Endothelial cell (in vitro differentiated cells): Measurements from ENCODE around the gene CDC123. TPM values are rescaled to one million over a fixed set of nuclear protein-coding genes. Genes with fewer than 3 reads are reported as not detected.

Experiments
- DNase-seq: peaks from one replicate; pipeline ENCODE4 v3.0.0; 2021; ENCODE audit warnings: low spot score
- H3K27ac Mint-ChIP-seq: one replicate; pipeline ENCODE4 v1.8.0; 2021; ENCODE audit warnings: mixed read lengths, inconsistent platforms; ENCODE audit not compliant: unreplicated experiment
- H3K27me3 Mint-ChIP-seq: one replicate; pipeline ENCODE4 v1.8.0; 2021; ENCODE audit warnings: mild to moderate bottlenecking, moderate library complexity, mixed read lengths, inconsistent platforms; ENCODE audit not compliant: unreplicated experiment
- H3K36me3 Mint-ChIP-seq: one replicate; pipeline ENCODE4 v1.8.0; 2021; ENCODE audit warnings: mild to moderate bottlenecking, low read depth, mixed read lengths, inconsistent platforms; ENCODE audit not compliant: unreplicated experiment
- H3K4me1 Mint-ChIP-seq: one replicate; pipeline ENCODE4 v1.8.0; 2021; ENCODE audit warnings: mild to moderate bottlenecking, mixed read lengths, inconsistent platforms; ENCODE audit not compliant: unreplicated experiment
- H3K4me3 Mint-ChIP-seq: one replicate; pipeline ENCODE4 v1.8.0; 2021; ENCODE audit warnings: mild to moderate bottlenecking, mixed read lengths, inconsistent platforms; ENCODE audit not compliant: unreplicated experiment
- H3K9me3 Mint-ChIP-seq: one replicate; pipeline ENCODE4 v1.8.0; 2021; ENCODE audit warnings: mixed read lengths, inconsistent platforms; ENCODE audit not compliant: unreplicated experiment
- CTCF ChIP-seq: fragments of 200-600 bp; sonication (generic); IDR thresholded peaks from one replicate; pipeline ENCODE4 v1.5.0; 2021; ENCODE audit warnings: antibody characterized with exemption; ENCODE audit not compliant: unreplicated experiment
- total RNA-seq: library from RNA; stranded (reverse); fragmentation: NEBNext Ultra II Directional; extraction: Animal tissue kit (Norgen Biotek cat#: 25700); gene quantifications from one replicate; pipeline ENCODE4 v1.2.1, GENCODE V29; 2021; ENCODE audit not compliant: unreplicated experiment

Gene CDC123
- total RNA-seq, 1 donor from 2014 or later, result 85.9 TPM

GRCh38 chr10:12189426-12189825 lies 6.6 kb upstream of the CDC123 start:
- Mint-ChIP-seq H3K4me3 (no peak overlapping the region), H3K27ac (no peak overlapping the region)

GRCh38 chr10:12191715-12192114 lies 4.3 kb upstream of the CDC123 start:
- H3K27ac Mint-ChIP-seq, result no peak overlapping the region
- H3K36me3 Mint-ChIP-seq, result peaks cover 4% of the 10 kb centered on the region
- no peak for DNase-seq
- H3K4me1 Mint-ChIP-seq, result peaks cover 25% of the 10 kb centered on the region
- H3K9me3 Mint-ChIP-seq, result no peaks in the 10 kb centered on the region
- H3K4me3 Mint-ChIP-seq, result no peak overlapping the region
- H3K27me3 Mint-ChIP-seq, result peaks cover 6% of the 10 kb centered on the region
- no peak for TF ChIP-seq CTCF

More at GRCh38 chr10:12189426-12189825, 6.6 kb upstream of the CDC123 start:
- Mint-ChIP-seq H3K4me1 (peaks cover 8% of the 10 kb centered on the region), H3K27me3 (no peaks in the 10 kb centered on the region), H3K9me3 (no peaks in the 10 kb centered on the region), H3K36me3 (peaks cover 10% of the 10 kb centered on the region)
- no peak for DNase-seq
- no peak for TF ChIP-seq CTCF

GRCh38 chr10:12193193-12193592 lies 2.8 kb upstream of the CDC123 start:
- no peak for DNase-seq
- peaks cover 24% of the 10 kb centered on the region for H3K4me1 Mint-ChIP-seq

GRCh38 chr10:12194752-12195271 lies 1.2 kb upstream of the CDC123 start:
- H3K4me1 Mint-ChIP-seq, result peaks cover 24% of the 10 kb centered on the region
- peak; percentile 17 for DNase-seq
- H3K9me3 Mint-ChIP-seq, result no peaks in the 10 kb centered on the region
- no peak for TF ChIP-seq CTCF
- H3K27me3 Mint-ChIP-seq, result peaks cover 6% of the 10 kb centered on the region
- peaks cover 8% of the 10 kb centered on the region for H3K36me3 Mint-ChIP-seq
- peak overlapping the region; percentile 99 for H3K4me3 Mint-ChIP-seq
- H3K27ac Mint-ChIP-seq, result peak overlapping the region; percentile 97

More at GRCh38 chr10:12193193-12193592, 2.8 kb upstream of the CDC123 start:
- TF ChIP-seq CTCF, result no peak
- Mint-ChIP-seq H3K36me3 (peaks cover 4% of the 10 kb centered on the region), H3K27ac (no peak overlapping the region), H3K27me3 (peaks cover 6% of the 10 kb centered on the region), H3K4me3 (no peak overlapping the region), H3K9me3 (no peaks in the 10 kb centered on the region)

GRCh38 chr10:12195281-12195602 lies 746 bp upstream of the CDC123 start:
- H3K4me1 Mint-ChIP-seq, result peaks cover 24% of the 10 kb centered on the region
- no peaks in the 10 kb centered on the region for H3K9me3 Mint-ChIP-seq
- H3K27ac Mint-ChIP-seq, result peak overlapping the region; percentile 97
- H3K4me3 Mint-ChIP-seq, result peak overlapping the region; percentile 99
- peaks cover 8% of the 10 kb centered on the region for H3K36me3 Mint-ChIP-seq
- TF ChIP-seq CTCF, result no peak
- H3K27me3 Mint-ChIP-seq, result peaks cover 6% of the 10 kb centered on the region
- no peak for DNase-seq
